GM19043 (cell line): ENCODE measurements around the gene PSTPIP1.

ENCODE experiments used
- ATAC-seq: cut with Tn5 transposase; IDR thresholded peaks from one replicate; pipeline ENCODE4 v1.9.1; 2021; ENCODE audit warnings: low read depth; ENCODE audit not compliant: unreplicated experiment

Gene PSTPIP1

DNA sequence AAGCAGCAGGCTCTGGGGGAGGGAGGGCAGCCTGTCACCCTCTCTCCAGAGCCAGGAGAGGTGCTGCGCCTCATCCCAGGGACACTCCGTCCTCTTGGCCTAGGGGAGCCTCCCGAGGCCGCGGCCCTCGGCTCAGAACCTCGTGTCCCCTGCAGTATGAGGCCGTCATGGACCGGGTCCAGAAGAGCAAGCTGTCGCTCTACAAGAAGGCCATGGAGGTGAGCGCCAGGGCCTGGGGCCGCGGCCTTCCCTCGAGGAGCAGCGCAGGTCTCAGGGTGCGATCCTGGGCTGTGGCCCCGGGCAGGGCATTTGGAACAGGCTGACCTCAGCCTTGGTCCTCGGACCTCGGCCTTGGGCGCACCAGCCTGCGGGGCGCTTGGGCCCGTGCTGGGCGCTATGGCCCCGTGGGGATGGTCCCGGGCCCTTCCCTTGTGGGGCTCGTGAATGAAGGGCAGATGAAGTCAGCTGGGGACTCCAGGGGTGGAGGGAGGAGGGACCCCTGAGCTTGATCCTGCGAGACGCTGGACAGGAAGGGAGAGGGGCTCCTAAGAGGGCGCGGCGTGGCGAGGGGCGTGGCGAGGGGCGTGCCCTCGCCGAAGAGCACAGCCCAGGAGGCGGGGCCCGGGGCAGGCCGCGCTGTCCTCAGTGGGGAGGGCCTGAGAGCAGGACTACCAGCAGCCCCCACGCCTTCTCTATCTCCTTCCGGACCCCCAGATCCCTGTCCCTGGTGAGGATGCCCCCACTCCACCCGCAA lies 32.9 kb downstream of the PSTPIP1 start:
- no peak for ATAC-seq

DNA sequence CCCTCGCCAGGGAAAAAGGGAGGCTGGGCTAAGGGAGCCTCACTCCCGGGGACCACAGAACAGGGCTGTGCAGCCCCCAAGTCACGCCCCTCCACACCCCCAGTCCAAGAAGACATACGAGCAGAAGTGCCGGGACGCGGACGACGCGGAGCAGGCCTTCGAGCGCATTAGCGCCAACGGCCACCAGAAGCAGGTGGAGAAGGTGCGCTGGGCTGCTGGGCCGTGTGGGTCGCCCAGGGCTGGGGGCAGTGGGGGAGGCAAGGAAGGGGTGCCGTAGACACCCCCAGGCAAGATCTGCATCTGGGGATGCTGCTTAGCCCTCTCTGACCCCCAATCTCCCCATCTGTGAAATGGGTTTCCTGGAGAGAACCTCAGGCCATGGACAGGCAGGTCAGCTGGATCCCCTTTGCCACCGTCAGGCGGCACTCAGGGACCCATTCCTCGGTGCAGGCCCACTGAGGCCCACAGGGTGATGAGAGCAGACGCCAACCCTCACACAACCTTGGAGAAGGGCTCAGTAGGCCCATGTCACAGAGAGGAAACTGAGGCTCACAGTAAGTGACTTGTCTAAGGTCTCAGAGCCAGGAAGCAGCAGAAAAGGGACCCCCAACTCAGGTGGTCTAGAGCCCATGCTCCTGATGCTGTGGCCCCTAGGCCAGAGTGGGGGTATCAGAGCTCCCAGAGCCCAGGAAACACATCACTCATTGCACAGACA lies 33.7 kb downstream of the PSTPIP1 start:
- ATAC-seq = no peak

DNA sequence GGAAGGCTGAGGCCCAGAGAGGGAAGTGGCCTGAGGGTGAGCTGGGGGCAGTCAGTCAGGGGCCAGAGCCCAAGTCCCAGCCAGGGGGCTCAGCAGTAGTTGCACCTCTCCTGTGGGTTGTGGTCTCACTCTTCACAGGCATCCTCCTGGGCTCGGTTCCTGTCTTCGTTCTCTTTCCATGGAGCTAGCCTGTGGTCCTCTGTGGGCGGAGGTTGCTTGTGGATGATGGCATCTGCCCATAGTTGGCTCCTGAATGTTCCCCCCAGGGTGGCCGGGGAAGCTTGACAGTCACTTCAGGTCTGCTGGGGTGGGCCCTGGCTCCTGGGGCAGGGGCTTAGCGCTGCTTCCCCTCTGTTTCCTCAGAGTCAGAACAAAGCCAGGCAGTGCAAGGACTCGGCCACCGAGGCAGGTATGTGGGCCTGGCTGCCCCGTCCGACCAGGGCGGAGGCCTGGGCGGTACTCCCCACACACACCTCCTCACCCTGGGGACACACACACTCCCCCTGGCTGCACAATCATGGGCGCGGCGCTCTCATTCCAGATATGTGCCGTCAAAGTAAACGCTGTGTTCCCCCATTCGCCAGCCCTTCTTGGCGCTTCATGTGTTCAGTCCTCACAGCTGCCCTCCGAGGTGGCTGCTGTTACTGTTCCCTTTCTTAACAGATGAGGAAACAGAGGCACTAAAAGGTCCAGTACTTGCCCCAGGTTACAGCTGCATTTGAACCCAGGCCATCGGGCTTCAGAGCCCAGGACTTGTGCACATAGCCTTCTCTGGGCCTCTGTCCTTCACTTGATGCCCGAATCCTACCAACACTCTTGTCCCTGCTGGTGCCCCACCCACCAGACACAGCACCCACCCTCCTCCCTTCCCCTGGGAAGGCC lies 34.5 kb downstream of the PSTPIP1 start:
- ATAC-seq = no peak

DNA sequence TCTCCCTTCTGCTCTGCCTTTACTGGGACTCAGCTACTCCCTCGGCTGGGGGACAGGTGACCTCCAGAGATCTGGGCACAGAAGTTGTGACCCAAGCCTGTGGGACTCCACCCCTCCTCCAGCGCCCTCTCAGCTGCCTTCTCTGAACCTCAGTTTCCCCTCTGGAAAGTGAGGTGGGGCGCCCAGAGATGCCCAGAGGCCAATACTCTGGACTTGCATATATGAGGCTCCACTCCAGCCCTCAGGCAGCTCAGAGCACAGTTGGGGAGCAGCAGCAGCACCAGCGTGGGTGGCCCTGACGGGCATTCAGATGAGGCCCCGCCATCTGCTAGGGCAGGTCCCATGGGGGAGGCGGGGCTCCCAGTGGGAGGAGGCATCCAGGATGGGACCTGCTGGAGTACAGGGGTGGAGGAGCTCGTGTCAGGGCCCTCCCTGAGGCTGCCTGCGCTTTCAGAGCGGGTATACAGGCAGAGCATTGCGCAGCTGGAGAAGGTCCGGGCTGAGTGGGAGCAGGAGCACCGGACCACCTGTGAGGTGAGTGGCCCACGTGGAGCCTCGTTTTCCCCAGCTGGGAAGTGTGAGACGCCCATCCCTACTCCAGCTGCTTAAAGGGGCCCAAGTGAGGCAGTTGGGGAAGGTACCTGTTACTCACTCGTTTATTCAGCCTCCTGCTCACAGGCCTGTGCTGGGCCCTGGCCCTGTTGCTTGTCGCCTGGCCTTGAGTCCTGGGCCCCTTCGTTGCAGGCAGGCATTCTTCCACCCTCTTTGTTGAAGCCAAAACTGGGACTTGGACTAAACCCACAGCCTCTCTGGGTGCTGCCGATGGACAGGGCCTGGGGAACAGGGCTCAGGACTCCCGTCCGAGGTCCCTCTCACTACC lies 35.4 kb downstream of the PSTPIP1 start:
- no peak for ATAC-seq

DNA sequence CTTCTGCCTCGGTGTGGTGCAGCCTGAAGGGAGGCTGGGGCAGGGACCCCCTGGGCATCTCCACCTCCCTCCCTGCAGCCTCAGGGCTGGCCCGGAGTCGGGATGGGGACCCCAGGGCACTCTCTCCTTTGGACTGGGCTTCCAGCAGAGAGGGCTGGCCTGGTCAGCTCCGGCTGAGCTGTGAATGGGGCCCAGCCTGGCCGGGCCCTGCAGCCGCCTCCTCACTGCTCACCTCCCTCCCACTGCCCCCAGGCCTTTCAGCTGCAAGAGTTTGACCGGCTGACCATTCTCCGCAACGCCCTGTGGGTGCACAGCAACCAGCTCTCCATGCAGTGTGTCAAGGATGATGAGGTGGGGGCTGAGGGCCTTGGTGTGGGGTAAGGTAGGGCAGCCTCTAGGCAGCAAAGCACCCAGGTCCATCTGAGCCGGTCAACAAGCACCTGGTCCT lies 36.0 kb downstream of the PSTPIP1 start:
- no peak for ATAC-seq

DNA sequence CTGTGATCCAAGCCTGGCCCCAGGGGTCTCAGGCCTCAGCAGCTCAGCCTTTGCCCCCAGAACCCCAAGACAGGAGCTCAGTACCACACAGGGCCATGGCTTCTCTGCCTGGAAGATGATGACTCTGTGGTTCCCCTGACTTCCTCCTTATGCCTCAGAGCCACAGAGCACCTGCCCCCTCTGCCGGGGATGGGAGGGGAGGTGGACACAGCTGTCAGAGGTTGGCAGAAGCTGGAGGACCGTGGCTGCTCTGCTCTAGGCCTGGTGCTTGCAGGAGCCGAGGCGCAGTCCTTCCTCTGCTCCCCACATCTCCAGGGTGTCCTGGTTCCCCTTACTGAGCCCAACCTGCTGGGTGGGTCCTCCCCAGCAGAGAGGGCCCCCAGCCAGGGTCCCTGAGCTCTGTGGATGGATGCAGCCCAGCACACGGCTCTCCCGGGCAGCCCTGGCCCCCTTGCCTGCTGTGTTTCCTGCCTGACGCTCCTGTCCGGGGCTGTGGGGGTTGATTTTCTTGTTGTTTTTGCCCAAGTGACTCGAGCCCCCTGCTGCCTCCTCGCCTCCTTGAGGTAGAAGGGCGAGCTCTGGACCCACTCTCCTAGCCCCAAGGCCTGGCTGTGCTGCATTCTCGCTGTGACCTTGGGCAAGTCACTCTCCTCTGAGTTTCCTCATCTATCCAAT lies 36.6 kb downstream of the PSTPIP1 start:
- ATAC-seq = peak; percentile 53

DNA sequence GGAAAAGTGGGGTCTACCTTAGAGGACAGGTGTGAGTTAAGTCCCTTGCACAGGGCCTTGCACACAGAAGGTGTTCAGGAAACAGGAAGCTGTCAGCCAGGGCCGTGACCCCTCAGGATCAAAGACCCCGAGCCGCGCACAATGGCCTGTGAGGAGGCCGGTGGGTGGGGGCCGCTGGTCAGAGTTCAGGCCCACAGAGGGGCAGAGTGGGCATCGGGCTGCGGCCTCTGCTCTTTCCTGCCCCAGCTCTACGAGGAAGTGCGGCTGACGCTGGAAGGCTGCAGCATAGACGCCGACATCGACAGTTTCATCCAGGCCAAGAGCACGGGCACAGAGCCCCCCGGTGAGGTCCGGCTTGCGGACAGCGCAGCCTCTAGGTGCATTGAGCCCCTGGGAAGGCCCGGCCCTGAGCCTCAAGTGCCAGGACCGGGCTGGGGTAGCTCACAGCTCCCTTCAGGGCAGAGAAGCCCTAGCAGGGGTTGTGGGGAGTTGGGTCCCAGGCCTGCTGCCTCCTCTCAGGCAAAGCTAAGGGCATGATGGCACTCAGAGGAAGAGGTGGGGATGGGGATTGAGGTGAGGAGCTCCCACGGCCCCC lies 37.2 kb downstream of the PSTPIP1 start:
- no peak for ATAC-seq

DNA sequence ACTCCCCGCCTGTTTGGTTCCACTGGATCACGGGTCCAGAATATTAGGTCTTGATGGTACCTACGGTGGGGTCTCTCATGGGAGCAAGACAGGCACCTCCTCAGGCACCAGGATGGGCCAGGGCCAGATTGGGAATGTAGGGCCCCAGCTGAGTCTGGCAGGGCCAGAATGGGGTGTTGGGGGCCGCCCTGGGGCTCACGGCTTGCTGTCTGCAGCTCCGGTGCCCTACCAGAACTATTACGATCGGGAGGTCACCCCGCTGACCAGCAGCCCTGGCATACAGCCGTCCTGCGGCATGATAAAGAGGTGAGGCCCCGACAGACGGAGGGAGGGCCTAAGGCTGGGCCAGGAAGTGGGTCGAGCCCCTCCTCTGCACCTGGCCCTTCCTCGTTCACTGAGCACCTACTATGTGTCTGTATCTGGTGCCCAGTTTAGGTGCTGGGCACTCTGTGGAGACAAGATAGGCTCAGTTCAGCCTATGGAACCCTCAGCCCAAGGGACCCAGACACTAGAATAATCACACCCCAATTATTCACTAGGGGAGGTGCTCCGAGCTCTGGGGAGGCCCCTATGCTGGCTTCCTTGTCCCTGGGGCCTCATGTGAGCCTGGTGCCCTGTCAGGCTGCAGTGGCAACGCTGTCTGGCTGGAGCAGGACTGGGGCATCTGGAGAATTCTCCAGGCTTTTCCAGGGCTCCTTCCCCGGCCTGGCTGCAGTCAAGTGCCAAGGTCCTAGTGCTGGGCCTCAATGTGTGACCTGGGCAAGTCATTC lies 37.9 kb downstream of the PSTPIP1 start:
- no peak for ATAC-seq

DNA sequence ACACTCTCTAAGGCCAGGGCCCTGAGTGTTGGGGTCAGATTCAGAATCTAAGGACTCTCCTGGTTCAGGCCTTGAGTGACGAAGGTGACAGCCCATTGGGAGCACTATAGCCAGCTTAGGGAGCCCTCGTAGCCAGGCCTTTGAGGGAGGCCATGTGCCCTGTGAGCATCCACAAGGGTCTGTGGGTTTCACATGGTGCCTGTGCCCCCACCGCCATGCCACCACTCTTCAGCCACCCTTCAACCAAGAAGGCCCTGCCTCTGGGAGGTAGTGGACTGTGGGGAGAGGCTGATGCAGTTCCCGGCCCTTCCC lies 38.4 kb downstream of the PSTPIP1 start:
- ATAC-seq = no peak

DNA sequence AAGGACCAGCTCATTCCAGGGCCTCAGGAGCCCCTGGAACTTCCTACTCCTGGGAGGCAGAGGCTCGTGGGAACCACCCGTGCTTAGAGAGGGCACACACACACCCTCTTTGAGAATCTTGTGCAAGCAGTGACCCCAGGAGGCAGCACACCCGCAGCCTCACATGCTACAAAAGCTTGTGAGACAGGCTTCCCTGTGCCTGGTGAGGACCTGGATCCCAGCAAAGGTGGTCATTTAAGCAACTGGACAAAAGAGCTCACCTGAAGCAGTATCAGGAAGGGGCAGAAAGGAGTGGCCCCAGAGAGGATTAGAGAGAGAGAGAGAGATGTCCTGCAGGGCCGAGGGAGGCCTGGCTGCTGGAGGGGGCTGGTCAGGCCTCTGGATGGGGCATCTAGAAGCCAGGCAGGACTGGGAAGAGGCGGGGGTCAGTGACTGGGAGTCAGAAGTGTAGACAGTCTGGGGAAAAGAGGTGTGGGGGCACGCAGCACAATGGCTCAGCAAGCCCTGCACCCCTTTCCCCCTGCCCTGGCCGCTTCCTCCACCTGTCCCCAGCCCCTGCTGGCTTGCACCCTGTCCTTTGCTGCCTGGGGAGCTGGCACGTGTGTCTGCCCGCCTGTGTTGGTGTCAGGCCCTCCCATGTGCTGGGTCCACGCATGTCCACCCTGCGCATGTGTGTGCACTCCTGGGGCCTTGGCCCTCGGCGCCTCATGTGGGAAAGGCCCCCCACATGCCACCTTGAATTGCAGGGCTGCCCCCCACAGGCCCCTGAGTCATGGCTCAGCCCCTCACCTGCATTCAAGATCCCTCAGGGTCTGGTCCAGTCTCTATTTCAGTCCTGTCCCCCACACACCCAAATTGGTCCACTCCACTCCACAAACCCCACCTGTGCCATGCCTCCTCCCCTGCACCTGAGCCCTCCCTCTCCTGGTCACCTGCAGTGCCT lies 39.1 kb downstream of the PSTPIP1 start:
- no peak for ATAC-seq

DNA sequence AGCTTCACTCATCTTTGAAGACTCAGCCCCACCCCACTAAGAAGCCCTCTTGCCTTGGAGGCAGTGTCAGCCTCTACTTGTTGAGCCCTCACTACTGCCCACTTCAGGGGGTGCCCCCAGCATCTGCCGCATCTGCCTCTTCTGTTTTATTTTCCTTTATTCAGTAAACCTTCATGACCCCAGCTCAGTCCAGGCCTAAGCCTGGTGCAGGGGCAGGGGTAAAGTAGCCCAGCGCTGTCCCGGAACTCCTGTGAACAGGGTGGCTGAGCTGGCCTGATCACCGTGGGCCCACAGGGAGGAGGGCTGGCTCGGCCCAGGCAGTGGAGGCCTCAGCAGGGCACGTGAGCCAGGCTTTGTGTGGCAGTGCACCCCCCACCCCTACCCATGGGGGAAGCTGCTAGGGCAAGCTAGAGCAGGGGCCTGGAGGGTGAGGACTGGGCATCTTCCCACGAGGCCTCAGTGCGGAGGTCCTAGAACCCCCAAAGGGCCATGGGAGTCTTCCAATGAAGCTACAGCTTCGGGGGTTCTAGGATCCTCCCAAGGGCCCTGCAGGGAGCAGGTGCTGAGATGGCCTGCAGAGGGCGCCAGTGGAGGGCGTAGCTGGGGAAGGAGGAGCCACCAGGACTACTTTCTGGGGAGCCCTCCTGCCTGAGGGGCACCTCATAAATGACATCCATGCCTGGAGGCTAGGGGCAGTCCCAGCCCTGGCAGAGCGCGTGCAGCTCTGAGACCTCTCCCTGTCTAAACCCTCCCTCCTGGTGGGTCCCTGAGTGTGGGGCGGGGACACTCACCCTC lies 40.0 kb downstream of the PSTPIP1 start:
- ATAC-seq = no peak

DNA sequence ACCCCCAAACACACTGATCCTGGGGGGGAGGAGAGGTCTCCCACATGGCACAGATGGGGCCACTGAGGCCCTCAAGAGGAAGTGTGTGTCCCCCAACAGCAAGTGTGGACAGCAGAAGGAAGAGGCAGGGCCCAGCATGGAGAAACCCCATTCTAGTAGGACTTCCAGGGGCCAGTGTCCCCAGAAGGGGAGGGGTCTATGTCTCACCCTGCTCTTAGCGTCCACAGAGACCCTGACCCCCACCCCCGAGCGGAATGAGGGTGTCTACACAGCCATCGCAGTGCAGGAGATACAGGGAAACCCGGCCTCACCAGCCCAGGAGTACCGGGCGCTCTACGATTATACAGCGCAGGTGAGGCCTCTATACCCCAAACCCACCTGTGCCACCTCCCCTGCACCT lies 40.7 kb downstream of the PSTPIP1 start:
- ATAC-seq = no peak

DNA sequence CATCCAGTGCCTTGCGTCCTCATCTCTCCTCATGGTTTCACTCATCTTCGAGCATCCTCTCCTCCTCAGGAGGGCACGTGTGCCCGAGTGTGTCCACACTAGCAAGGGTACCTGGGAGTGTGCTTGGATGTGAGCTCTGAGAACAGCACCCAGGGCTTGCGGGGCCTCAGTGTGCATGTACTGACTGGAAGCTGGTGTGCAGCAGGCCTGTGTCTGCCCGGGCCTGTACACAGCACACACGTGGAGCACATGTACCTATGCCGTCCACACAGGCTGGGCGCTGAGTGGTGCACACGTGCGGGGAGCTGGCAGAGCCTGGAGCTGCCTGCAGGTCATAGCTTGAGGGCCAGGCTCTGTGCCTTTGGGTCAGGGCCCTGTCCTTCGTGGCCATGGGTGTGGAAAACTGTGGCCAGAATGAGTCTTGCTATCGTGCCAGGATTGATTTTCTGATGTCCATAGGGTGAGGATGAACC lies 41.1 kb downstream of the PSTPIP1 start:
- no peak for ATAC-seq

DNA sequence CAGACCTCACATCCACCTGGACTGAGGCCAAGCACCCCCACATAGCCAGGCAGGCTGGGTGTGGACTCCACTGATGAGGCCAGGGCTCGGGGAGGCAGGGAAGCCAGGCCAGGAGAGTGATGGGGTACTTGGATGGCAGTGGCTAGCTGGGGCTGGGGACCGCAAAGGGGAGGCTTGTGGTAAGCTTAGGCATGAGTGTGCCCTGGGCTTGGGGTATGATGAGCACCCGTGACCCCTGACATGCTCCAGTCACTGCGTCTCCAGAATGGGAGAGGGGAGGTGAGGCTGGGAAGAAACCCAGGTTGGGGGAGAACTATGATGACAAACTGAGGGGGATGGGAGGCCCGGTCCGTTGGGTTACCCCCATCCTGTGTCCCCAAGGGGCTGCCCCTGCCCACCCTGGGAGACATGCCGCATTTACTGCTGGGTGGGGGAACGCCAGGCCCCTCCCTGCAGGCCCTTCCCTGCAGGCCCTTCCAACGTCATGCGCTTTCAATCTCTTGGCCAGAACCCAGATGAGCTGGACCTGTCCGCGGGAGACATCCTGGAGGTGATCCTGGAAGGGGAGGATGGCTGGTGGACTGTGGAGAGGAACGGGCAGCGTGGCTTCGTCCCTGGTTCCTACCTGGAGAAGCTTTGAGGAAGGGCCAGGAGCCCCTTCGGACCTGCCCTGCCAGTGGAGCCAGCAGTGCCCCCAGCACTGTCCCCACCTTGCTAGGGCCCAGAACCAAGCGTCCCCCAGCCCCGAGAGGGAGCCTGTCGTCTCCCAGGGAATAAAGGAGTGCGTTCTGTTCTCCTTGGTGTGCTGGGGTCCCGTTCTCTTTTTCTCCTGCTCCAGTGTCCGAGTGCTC lies 41.8 kb downstream of the PSTPIP1 start:
- no peak for ATAC-seq

DNA sequence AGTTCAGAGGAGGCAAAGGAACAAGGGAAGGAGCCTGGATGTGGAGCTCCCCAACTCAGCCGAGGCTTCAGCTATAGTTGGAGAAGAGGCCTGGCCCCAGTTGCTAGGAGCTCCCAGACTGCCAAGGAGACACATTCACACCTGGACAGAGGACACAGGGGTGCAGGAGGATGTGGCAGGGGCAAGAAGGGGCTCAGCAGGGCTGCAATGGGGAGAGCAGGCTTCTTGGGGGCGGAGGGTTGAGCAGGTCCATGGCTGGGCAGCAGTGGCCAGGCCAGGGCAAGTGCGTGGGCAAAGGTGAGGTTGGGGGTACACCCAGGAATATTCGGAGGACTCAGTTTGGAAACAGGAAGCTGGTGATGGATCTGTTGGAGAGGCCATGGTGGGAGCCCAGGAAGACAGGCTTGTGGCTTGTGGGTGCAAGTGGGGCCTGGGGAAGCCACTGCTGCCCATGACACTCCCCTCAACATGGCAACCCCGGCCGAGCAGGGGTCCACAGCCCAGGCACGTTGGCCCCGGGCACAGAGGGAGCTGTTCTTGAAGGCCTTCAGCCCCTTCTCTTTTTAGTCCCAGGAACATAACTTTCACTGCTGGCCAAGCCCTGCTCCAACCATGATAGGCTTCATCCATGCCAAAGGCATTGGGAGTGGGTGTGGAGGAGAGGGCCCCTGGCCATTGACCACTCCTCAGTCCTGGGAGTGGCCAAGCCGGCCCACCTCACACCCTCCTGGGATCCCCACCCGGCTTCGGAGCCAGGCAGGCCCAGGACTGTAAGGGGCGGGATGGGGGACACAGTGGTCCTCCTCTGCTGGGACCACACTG lies 42.7 kb downstream of the PSTPIP1 start:
- ATAC-seq = no peak
